Neural cell (in vitro differentiated cells): ENCODE data around the gene SLC51A.

ENCODE experiments used
- CTCF ChIP-seq: fragments of 450-650 bp; IDR thresholded peaks from 2 replicates; pipeline ENCODE4 v1.5.1; 2014; ENCODE audit warnings: antibody characterized with exemption, mild to moderate bottlenecking, moderate library complexity; ENCODE audit not compliant: poor library complexity, severe bottlenecking
- EP300 ChIP-seq: fragments of 450-650 bp; conservative IDR thresholded peaks from 2 replicates; pipeline ENCODE4 v1.6.1; 2014; ENCODE audit warnings: antibody characterized with exemption, mild to moderate bottlenecking, moderate library complexity; ENCODE audit not compliant: poor library complexity, severe bottlenecking
- EZH2 ChIP-seq: fragments of 200-600, 300-800 bp; shearing (Covaris generic), sonication (generic); IDR thresholded peaks from 2 replicates; pipeline ENCODE4 v1.6.1; 2014; ENCODE audit warnings: antibody characterized with exemption, low read length, borderline replicate concordance, mild to moderate bottlenecking; ENCODE audit not compliant: insufficient read depth, poor library complexity, severe bottlenecking
- MXI1 ChIP-seq: fragments of 450-650 bp; conservative IDR thresholded peaks from 2 replicates; pipeline ENCODE4 v1.6.1; 2014; ENCODE audit warnings: antibody characterized with exemption, mild to moderate bottlenecking; ENCODE audit not compliant: poor library complexity, severe bottlenecking
- POLR2AphosphoS5 ChIP-seq: IDR thresholded peaks from 2 replicates; pipeline ENCODE4 v1.6.1; 2012
- TAF1 ChIP-seq: IDR thresholded peaks from 2 replicates; pipeline ENCODE4 v1.6.1; 2012; ENCODE audit warnings: low read depth
- TF ChIP-seq, protein P1 (sequence below): IDR thresholded peaks from 2 replicates; pipeline ENCODE4 v1.6.1; 2012; ENCODE audit warnings: borderline replicate concordance

GRCh38 chr3:196175722-196176121, 40.6 kb upstream of the SLC51A start:
- TF ChIP-seq MXI1 (no peak), EP300 (no peak), EZH2 (no peak), CTCF (no peak), POLR2AphosphoS5 (no peak), TAF1 (no peak)
- TF ChIP-seq, protein P1, sequence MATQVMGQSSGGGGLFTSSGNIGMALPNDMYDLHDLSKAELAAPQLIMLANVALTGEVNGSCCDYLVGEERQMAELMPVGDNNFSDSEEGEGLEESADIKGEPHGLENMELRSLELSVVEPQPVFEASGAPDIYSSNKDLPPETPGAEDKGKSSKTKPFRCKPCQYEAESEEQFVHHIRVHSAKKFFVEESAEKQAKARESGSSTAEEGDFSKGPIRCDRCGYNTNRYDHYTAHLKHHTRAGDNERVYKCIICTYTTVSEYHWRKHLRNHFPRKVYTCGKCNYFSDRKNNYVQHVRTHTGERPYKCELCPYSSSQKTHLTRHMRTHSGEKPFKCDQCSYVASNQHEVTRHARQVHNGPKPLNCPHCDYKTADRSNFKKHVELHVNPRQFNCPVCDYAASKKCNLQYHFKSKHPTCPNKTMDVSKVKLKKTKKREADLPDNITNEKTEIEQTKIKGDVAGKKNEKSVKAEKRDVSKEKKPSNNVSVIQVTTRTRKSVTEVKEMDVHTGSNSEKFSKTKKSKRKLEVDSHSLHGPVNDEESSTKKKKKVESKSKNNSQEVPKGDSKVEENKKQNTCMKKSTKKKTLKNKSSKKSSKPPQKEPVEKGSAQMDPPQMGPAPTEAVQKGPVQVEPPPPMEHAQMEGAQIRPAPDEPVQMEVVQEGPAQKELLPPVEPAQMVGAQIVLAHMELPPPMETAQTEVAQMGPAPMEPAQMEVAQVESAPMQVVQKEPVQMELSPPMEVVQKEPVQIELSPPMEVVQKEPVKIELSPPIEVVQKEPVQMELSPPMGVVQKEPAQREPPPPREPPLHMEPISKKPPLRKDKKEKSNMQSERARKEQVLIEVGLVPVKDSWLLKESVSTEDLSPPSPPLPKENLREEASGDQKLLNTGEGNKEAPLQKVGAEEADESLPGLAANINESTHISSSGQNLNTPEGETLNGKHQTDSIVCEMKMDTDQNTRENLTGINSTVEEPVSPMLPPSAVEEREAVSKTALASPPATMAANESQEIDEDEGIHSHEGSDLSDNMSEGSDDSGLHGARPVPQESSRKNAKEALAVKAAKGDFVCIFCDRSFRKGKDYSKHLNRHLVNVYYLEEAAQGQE: no peak
